Fibroblast of lung (primary cell): ENCODE data around the gene PBXIP1.

Source experiments
- EZH2 ChIP-seq: IDR thresholded peaks from 2 replicates; pipeline ENCODE4 v1.5.1; 2012; ENCODE audit warnings: low read length, control low read depth, mild to moderate bottlenecking; ENCODE audit errors: missing control alignments
- TF ChIP-seq, protein P1 (sequence below), 2 donors: IDR thresholded peaks in 1 of 2; conservative IDR thresholded peaks in 1 of 2; 1 replicate in 1 of 2; 2 replicates in 1 of 2; pipeline ENCODE4 v1.5.1; 2011 to 2012; ENCODE audit warnings: low read length in 2 of 2, control low read depth in 1 of 2, inconsistent platforms in 1 of 2, low read depth in 1 of 2, mild to moderate bottlenecking in 1 of 2

DNA sequence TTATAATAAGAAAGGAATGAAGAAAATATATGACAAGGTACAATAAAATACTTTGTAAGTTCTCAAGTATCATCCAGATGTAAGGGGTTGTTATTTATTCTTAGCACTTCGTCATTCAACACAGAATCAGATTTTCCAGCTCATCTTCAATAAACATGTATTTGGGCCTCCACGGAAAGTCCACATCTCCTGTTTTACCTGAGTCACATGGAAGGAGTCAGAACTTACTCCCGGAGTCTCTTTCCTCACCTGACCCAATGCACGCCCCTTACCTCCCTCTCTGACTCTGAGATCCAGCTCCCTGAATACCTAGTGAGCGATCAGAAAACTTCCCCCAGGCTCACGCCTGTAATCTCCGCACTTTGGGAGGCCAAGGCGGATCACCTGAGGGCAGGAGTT, 17.9 kb downstream of the PBXIP1 start:
- TF ChIP-seq EZH2: no peak
- TF ChIP-seq, protein P1, sequence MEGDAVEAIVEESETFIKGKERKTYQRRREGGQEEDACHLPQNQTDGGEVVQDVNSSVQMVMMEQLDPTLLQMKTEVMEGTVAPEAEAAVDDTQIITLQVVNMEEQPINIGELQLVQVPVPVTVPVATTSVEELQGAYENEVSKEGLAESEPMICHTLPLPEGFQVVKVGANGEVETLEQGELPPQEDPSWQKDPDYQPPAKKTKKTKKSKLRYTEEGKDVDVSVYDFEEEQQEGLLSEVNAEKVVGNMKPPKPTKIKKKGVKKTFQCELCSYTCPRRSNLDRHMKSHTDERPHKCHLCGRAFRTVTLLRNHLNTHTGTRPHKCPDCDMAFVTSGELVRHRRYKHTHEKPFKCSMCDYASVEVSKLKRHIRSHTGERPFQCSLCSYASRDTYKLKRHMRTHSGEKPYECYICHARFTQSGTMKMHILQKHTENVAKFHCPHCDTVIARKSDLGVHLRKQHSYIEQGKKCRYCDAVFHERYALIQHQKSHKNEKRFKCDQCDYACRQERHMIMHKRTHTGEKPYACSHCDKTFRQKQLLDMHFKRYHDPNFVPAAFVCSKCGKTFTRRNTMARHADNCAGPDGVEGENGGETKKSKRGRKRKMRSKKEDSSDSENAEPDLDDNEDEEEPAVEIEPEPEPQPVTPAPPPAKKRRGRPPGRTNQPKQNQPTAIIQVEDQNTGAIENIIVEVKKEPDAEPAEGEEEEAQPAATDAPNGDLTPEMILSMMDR (conservative IDR thresholded peaks at IDR 0.05 in 1 of 2, IDR thresholded peaks at IDR 0.05 in 1 of 2; ENCODE audit: low read depth in 1 of 2, low read length in 2 of 2): no peak
